MG63 (cell line): Measurements from ENCODE around the gene TTBK2. TPM values are rescaled to one million over a fixed set of nuclear protein-coding genes. Genes with fewer than 3 reads are reported as not detected.
A peak's percentile ranks its signal among the peaks of the same experiment; 100 is the strongest.

ENCODE experiments used
- DNase-seq: peaks from one replicate; pipeline ENCODE4 v3.0.0-alpha.2; 2020
- H3K27me3 ChIP-seq: fragments of 250-450 bp; sonication (Bioruptor Pico); 2 replicates; pipeline ENCODE4 v1.5.1; 2020; ENCODE audit warnings: mild to moderate bottlenecking, moderate library complexity
- H3K36me3 ChIP-seq: fragments of 250-450 bp; sonication (Bioruptor Pico); 2 replicates; pipeline ENCODE4 v1.5.1; 2020; ENCODE audit warnings: mild to moderate bottlenecking, moderate library complexity
- H3K4me3 ChIP-seq: fragments of 250-450 bp; sonication (Bioruptor Pico); 2 replicates; pipeline ENCODE4 v1.5.1; 2020; ENCODE audit warnings: mild to moderate bottlenecking, moderate library complexity
- H3K9me3 ChIP-seq: fragments of 250-450 bp; sonication (Bioruptor Pico); 2 replicates; pipeline ENCODE4 v1.5.1; 2020; ENCODE audit warnings: mild to moderate bottlenecking, moderate library complexity
- total RNA-seq: library from RNA; depleted of rRNA; stranded (reverse); fragments of >200 nt; shearing (Covaris generic); gene quantifications from 2 replicates; pipeline ENCODE4 v1.2.3, GENCODE V29; 2014; ENCODE audit warnings: low replicate concordance; rRNA removed

TTBK2 gene
- total RNA-seq, 1 experiment from 2014 or later: 4.8 TPM

DNA sequence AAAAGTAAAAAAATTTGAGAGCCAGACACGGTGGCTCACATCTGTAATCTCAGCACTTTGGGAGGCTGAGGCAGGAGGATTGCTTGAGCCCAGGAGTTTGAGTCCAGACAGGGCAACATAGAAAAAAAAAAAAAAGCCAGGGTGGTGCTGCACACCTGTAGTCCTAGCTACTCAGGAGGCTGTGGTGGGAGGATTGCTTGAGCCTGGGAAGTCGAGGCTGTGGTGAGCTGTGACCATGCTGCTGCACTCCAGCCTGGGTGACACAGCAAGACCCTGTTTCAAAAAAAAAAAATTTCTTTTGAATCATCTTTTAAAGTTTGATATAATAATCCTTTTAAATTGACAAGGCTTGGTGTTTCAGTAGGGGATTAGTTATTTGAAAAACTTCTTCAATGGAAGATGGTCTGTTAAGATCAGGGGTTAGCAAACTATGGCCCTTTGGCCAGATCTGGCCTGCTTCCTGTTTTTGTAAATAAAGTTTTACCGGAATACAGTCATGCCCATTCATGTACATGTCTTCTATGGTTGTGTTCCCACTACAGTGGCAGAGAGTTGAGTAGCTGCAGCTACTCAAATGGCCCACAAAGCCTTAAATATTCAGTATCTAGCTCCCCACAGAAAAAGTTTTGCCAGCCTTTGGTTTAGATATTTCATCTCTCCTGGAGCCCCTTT lies 212.6 kb downstream of the TTBK2 start:
- no peak overlapping the region for H3K4me3 ChIP-seq
- no peak for DNase-seq
- H3K27me3 ChIP-seq: no peaks in the 10 kb centered on the region
- H3K9me3 ChIP-seq: no peaks in the 10 kb centered on the region
- H3K36me3 ChIP-seq: no peaks in the 10 kb centered on the region

- no peak for DNase-seq
- no peak overlapping the region for H3K4me3 ChIP-seq
- no peaks in the 10 kb centered on the region for H3K27me3 ChIP-seq
- H3K36me3 ChIP-seq: no peaks in the 10 kb centered on the region
- H3K9me3 ChIP-seq: no peaks in the 10 kb centered on the region
Measured at GRCh38 chr15:42707068-42707467, 213.5 kb downstream of the TTBK2 start.

GRCh38 chr15:42705336-42705735 lies 215.2 kb downstream of the TTBK2 start:
- Histone ChIP-seq H3K36me3 (no peaks in the 10 kb centered on the region), H3K27me3 (no peaks in the 10 kb centered on the region), H3K4me3 (no peak overlapping the region), H3K9me3 (no peaks in the 10 kb centered on the region)
- no peak for DNase-seq

DNA sequence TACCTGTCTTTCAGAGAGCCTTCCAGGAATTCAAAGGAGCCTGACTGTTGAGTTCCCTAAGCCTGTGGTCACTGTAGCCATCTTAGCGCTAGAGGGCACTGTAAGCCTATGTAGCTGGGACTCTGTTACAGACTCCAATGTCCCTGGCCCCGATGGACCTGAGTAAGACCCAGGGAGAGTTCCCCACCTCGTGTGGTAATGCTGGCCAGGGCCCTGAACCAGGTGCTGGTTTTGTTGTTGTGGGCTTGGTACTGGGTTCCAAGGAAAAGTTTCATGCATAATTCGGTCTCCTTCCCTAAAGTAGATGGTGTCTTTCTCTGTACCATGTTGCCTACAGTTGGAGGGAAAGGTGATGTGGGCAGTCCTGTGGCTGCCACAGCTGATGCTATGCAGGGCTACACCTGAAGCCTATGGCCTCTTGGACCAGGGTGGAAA lies 216.1 kb downstream of the TTBK2 start:
- Histone ChIP-seq H3K9me3 (no peaks in the 10 kb centered on the region), H3K27me3 (no peaks in the 10 kb centered on the region), H3K4me3 (no peak overlapping the region), H3K36me3 (no peaks in the 10 kb centered on the region)
- peak; percentile 34 for DNase-seq

- no peak overlapping the region for H3K4me3 ChIP-seq
- H3K36me3 ChIP-seq: no peaks in the 10 kb centered on the region
- no peak for DNase-seq
- H3K9me3 ChIP-seq: no peaks in the 10 kb centered on the region
- H3K27me3 ChIP-seq: no peaks in the 10 kb centered on the region
Measured at GRCh38 chr15:42696626-42697025, 224.0 kb downstream of the TTBK2 start.

- DNase-seq: peak; percentile 75
- Histone ChIP-seq H3K4me3 (no peak overlapping the region), H3K27me3 (no peaks in the 10 kb centered on the region), H3K36me3 (no peaks in the 10 kb centered on the region), H3K9me3 (no peaks in the 10 kb centered on the region)
Measured at GRCh38 chr15:42695527-42696071, 225.0 kb downstream of the TTBK2 start.

DNA sequence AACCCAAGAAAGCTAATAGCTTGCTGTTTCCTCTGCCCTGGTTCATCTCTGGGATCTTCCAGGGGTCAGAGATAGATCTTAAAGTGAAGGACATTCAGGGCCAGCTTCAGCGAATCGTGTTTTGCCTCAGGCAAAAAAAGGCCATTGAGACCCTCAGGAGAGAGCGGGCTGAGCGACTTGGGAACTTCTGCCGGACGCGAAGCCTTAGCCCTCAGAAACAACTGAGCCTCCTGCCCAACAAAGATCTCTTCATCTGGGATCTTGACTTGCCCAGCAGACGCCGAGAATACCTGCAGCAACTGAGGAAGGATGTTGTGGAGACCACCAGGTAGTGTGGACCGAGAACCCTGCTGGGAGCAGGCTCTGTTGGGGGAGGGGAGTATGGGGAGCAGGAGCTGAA lies 226.2 kb downstream of the TTBK2 start:
- H3K4me3 ChIP-seq: no peak overlapping the region

GRCh38 chr15:42693942-42694341 lies 226.6 kb downstream of the TTBK2 start:
- H3K36me3 ChIP-seq: no peaks in the 10 kb centered on the region
- no peaks in the 10 kb centered on the region for H3K9me3 ChIP-seq
- DNase-seq: no peak
- no peaks in the 10 kb centered on the region for H3K27me3 ChIP-seq
- H3K4me3 ChIP-seq: no peak overlapping the region

More for the DNA sequence above, 226.2 kb downstream of the TTBK2 start:
- Histone ChIP-seq H3K36me3 (no peaks in the 10 kb centered on the region), H3K27me3 (no peaks in the 10 kb centered on the region), H3K9me3 (no peaks in the 10 kb centered on the region)
- no peak for DNase-seq

GRCh38 chr15:42693496-42693895 lies 227.1 kb downstream of the TTBK2 start:
- Histone ChIP-seq H3K27me3 (no peaks in the 10 kb centered on the region), H3K4me3 (no peak overlapping the region), H3K9me3 (no peaks in the 10 kb centered on the region), H3K36me3 (no peaks in the 10 kb centered on the region)
- DNase-seq: no peak

DNA sequence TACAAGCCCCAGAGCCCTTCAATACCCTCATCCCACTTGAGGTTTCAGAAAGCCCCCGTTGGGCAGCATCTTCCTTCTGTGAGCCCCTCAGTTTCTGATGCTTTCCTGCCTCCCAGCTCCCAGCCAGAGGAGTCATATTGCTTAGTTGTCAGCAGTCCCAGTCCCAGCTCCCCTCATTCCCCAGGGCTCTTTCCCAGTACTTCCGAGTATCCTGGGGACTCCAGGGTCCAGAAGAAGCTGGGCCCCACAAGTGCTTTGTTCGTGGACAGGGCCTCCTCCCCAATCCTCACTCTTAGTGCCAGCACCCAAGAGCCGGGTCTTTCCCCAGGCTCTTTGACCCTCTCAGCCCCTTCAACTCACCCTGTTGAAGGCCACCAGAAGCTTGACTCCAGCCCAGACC lies 227.6 kb downstream of the TTBK2 start:
- Histone ChIP-seq H3K4me3 (no peak overlapping the region), H3K27me3 (no peaks in the 10 kb centered on the region), H3K9me3 (no peaks in the 10 kb centered on the region), H3K36me3 (no peaks in the 10 kb centered on the region)
- DNase-seq: no peak

DNA sequence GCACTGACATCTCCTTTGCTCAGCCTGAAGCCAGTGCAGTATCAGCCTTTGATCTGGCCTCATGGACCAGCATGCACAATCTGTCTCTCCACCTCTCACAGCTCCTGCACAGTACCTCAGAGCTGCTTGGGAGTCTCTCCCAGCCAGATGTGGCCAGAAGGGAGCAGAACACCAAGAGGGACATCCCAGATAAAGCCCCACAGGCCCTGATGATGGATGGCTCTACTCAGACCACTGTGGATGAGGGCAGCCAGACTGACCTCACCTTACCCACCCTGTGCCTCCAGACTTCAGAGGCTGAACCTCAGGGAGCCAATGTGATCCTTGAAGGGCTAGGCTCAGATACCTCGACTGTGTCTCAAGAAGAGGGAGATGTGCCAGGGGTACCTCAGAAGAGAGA lies 228.0 kb downstream of the TTBK2 start:
- Histone ChIP-seq H3K27me3 (no peaks in the 10 kb centered on the region), H3K36me3 (no peaks in the 10 kb centered on the region), H3K4me3 (no peak overlapping the region), H3K9me3 (no peaks in the 10 kb centered on the region)
- DNase-seq: no peak

- Histone ChIP-seq H3K27me3 (no peaks in the 10 kb centered on the region), H3K4me3 (no peak overlapping the region), H3K9me3 (no peaks in the 10 kb centered on the region), H3K36me3 (no peaks in the 10 kb centered on the region)
- no peak for DNase-seq
Measured at GRCh38 chr15:42691770-42692169, 228.8 kb downstream of the TTBK2 start.

- no peak overlapping the region for H3K4me3 ChIP-seq
- no peak for DNase-seq
- H3K36me3 ChIP-seq: no peaks in the 10 kb centered on the region
- no peaks in the 10 kb centered on the region for H3K27me3 ChIP-seq
- H3K9me3 ChIP-seq: no peaks in the 10 kb centered on the region
Measured at GRCh38 chr15:42691308-42691707, 229.3 kb downstream of the TTBK2 start.

Other genes with a start within 250 kb of the TTBK2 start
- gene CDAN1, start 183.7 kb downstream of the TTBK2 start, total RNA-seq: 7.9 and 9.5 TPM in 2 replicates
- gene UBR1, start 185.3 kb upstream of the TTBK2 start, total RNA-seq: 12.6 and 16.8 TPM in 2 replicates
- 12.2 and 12.8 TPM in 2 replicates for gene TMEM62, start 212.8 kb upstream of the TTBK2 start, total RNA-seq